ENCODE measurements around the gene BCL11B. TPM values are rescaled to one million over a fixed set of nuclear protein-coding genes. Genes with fewer than 3 reads are reported as not detected.

Gene BCL11B
- total and polyA plus RNA-seq, 4 donors: 0.04 to 0.42 (median 0.16) TPM

DNA sequence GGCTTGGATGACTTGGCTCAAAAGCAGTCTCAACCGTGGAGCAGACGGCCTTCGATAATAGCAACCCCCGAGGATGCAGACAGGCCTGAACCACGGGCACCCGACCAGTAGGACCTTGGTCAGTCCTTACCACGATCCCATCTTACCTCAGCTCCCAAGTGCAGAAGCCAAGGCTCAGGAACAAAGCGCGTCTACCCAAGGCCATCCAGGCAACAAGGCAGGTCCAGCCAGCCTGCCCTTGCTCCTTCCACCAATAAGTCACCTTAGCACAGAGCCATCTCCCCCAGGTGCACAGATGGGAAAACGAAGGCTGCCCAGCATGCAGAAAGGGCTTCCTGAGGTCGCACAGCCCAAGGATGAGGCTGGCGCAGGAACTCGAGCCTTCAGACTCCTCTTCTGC is 77.3 kb downstream of the BCL11B start:
- DNase-seq (ENCODE audit: low spot score): no peak

DNA sequence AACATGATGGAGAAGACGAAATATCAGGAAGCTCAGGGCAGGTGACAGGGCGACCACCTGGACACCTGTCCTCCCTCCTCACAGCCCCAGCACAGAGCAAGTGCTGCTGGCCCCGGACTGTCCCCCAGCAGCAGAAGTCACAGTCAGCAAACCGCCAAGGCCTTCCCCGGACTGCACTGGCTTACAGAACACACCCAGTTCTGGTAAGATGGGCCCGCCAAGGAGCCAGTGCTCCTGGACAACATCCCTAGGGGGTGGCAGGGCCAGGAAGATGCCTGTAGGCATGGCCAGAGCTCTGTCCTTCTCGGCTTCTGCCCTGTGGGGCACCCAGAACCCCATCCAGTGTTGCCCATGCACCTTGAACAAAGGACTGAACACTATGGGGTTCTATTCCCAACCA is 77.9 kb downstream of the BCL11B start:
- H3K9ac ChIP-seq (ENCODE audit: low read depth in 1 of 2, low read length in 2 of 2): no peak overlapping the region
- no peaks in the 10 kb centered on the region for H3K27me3 ChIP-seq (ENCODE audit: control insufficient read depth in 4 of 4, insufficient read depth in 4 of 4, low read length in 3 of 4)
- H3K27ac ChIP-seq (ENCODE audit: low read depth in 1 of 2, low read length in 2 of 2): no peak overlapping the region
- no peak overlapping the region for H3K4me3 ChIP-seq (ENCODE audit: low read depth in 1 of 3, low read length in 3 of 3)
- H3K36me3 ChIP-seq (ENCODE audit: control insufficient read depth in 4 of 4, insufficient read depth in 3 of 4, low read depth in 1 of 4, low read length in 3 of 4): no peaks in the 10 kb centered on the region
- H3K4me1 ChIP-seq (ENCODE audit: control insufficient read depth in 4 of 4, insufficient read depth in 4 of 4, low read length in 3 of 4): peaks cover 5 to 12% (median 9%) of the 10 kb centered on the region in 4 donors
- 94% methylated on average over 7 of the region's 7 CpGs for WGBS
- no peak for DNase-seq (ENCODE audit: low spot score)
- TF ChIP-seq, protein P1, sequence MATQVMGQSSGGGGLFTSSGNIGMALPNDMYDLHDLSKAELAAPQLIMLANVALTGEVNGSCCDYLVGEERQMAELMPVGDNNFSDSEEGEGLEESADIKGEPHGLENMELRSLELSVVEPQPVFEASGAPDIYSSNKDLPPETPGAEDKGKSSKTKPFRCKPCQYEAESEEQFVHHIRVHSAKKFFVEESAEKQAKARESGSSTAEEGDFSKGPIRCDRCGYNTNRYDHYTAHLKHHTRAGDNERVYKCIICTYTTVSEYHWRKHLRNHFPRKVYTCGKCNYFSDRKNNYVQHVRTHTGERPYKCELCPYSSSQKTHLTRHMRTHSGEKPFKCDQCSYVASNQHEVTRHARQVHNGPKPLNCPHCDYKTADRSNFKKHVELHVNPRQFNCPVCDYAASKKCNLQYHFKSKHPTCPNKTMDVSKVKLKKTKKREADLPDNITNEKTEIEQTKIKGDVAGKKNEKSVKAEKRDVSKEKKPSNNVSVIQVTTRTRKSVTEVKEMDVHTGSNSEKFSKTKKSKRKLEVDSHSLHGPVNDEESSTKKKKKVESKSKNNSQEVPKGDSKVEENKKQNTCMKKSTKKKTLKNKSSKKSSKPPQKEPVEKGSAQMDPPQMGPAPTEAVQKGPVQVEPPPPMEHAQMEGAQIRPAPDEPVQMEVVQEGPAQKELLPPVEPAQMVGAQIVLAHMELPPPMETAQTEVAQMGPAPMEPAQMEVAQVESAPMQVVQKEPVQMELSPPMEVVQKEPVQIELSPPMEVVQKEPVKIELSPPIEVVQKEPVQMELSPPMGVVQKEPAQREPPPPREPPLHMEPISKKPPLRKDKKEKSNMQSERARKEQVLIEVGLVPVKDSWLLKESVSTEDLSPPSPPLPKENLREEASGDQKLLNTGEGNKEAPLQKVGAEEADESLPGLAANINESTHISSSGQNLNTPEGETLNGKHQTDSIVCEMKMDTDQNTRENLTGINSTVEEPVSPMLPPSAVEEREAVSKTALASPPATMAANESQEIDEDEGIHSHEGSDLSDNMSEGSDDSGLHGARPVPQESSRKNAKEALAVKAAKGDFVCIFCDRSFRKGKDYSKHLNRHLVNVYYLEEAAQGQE (IDR thresholded peaks at IDR 0.05): no peak
- TF ChIP-seq FOXA2 (IDR thresholded peaks at IDR 0.05): no peak
- TF ChIP-seq YY1 (IDR thresholded peaks at IDR 0.05): no peak
- TF ChIP-seq TAF1 (conservative IDR thresholded peaks at IDR 0.05): no peak
- no peak for TF ChIP-seq HNF4G (IDR thresholded peaks at IDR 0.05)
- no peak for TF ChIP-seq NR2F2 (IDR thresholded peaks at IDR 0.05)
- no peak for TF ChIP-seq FOXA1 (IDR thresholded peaks at IDR 0.05)
- TF ChIP-seq HNF4A (conservative IDR thresholded peaks at IDR 0.05): no peak
- TF ChIP-seq, protein P2, sequence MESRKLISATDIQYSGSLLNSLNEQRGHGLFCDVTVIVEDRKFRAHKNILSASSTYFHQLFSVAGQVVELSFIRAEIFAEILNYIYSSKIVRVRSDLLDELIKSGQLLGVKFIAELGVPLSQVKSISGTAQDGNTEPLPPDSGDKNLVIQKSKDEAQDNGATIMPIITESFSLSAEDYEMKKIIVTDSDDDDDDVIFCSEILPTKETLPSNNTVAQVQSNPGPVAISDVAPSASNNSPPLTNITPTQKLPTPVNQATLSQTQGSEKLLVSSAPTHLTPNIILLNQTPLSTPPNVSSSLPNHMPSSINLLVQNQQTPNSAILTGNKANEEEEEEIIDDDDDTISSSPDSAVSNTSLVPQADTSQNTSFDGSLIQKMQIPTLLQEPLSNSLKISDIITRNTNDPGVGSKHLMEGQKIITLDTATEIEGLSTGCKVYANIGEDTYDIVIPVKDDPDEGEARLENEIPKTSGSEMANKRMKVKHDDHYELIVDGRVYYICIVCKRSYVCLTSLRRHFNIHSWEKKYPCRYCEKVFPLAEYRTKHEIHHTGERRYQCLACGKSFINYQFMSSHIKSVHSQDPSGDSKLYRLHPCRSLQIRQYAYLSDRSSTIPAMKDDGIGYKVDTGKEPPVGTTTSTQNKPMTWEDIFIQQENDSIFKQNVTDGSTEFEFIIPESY (IDR thresholded peaks at IDR 0.05): no peak
- TF ChIP-seq, protein P3, sequence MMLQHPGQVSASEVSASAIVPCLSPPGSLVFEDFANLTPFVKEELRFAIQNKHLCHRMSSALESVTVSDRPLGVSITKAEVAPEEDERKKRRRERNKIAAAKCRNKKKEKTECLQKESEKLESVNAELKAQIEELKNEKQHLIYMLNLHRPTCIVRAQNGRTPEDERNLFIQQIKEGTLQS (IDR thresholded peaks at IDR 0.05): no peak
- no peak for TF ChIP-seq RXRA (IDR thresholded peaks at IDR 0.05)
- TF ChIP-seq EGR1 (IDR thresholded peaks at IDR 0.05; ENCODE audit: low read depth in 2 of 2): no peak
- no peak for TF ChIP-seq SP1 (IDR thresholded peaks at IDR 0.05)
- TF ChIP-seq, protein P4, sequence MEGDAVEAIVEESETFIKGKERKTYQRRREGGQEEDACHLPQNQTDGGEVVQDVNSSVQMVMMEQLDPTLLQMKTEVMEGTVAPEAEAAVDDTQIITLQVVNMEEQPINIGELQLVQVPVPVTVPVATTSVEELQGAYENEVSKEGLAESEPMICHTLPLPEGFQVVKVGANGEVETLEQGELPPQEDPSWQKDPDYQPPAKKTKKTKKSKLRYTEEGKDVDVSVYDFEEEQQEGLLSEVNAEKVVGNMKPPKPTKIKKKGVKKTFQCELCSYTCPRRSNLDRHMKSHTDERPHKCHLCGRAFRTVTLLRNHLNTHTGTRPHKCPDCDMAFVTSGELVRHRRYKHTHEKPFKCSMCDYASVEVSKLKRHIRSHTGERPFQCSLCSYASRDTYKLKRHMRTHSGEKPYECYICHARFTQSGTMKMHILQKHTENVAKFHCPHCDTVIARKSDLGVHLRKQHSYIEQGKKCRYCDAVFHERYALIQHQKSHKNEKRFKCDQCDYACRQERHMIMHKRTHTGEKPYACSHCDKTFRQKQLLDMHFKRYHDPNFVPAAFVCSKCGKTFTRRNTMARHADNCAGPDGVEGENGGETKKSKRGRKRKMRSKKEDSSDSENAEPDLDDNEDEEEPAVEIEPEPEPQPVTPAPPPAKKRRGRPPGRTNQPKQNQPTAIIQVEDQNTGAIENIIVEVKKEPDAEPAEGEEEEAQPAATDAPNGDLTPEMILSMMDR (IDR thresholded peaks at IDR 0.05; ENCODE audit: low read depth, low read length, missing input control): no peak
- TF ChIP-seq, protein P5, sequence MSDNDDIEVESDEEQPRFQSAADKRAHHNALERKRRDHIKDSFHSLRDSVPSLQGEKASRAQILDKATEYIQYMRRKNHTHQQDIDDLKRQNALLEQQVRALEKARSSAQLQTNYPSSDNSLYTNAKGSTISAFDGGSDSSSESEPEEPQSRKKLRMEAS (IDR thresholded peaks at IDR 0.05): no peak
- no peak for TF ChIP-seq RAD21 (IDR thresholded peaks at IDR 0.05)
- no peak for TF ChIP-seq JUND (IDR thresholded peaks at IDR 0.05)
- no peak for TF ChIP-seq GABPA (IDR thresholded peaks at IDR 0.05 in 1 of 2, conservative IDR thresholded peaks at IDR 0.05 in 1 of 2)
- no peaks in the 10 kb centered on the region for H3K9me3 ChIP-seq (ENCODE audit: control insufficient read depth in 4 of 4, low read length in 3 of 4)

More for the DNA sequence above, 77.3 kb downstream of the BCL11B start:
- Histone ChIP-seq H3K9ac (ENCODE audit: low read depth in 1 of 2, low read length in 2 of 2) (no peak overlapping the region), H3K9me3 (ENCODE audit: control insufficient read depth in 4 of 4, low read length in 3 of 4) (no peaks in the 10 kb centered on the region), H3K4me1 (ENCODE audit: control insufficient read depth in 4 of 4, insufficient read depth in 4 of 4, low read length in 3 of 4) (peaks cover 5 to 12% (median 9%) of the 10 kb centered on the region in 4 donors), H3K27ac (ENCODE audit: low read depth in 1 of 2, low read length in 2 of 2) (no peak overlapping the region), H3K4me3 (ENCODE audit: low read depth in 1 of 3, low read length in 3 of 3) (no peak overlapping the region), H3K27me3 (ENCODE audit: control insufficient read depth in 4 of 4, insufficient read depth in 4 of 4, low read length in 3 of 4) (no peaks in the 10 kb centered on the region), H3K36me3 (ENCODE audit: control insufficient read depth in 4 of 4, insufficient read depth in 3 of 4, low read depth in 1 of 4, low read length in 3 of 4) (no peaks in the 10 kb centered on the region)
- WGBS: 92% methylated on average over 13 of the region's 13 CpGs
- TF ChIP-seq FOXA2 (IDR thresholded peaks at IDR 0.05): no peak
- no peak for TF ChIP-seq JUND (IDR thresholded peaks at IDR 0.05)
- TF ChIP-seq GABPA (IDR thresholded peaks at IDR 0.05 in 1 of 2, conservative IDR thresholded peaks at IDR 0.05 in 1 of 2): no peak
- no peak for TF ChIP-seq TAF1 (conservative IDR thresholded peaks at IDR 0.05)
- no peak for TF ChIP-seq YY1 (IDR thresholded peaks at IDR 0.05)
- TF ChIP-seq HNF4G (IDR thresholded peaks at IDR 0.05): no peak
- no peak for TF ChIP-seq HNF4A (conservative IDR thresholded peaks at IDR 0.05)
- no peak for TF ChIP-seq EGR1 (IDR thresholded peaks at IDR 0.05; ENCODE audit: low read depth in 2 of 2)
- TF ChIP-seq, protein P3 (IDR thresholded peaks at IDR 0.05): no peak
- TF ChIP-seq, protein P4 (IDR thresholded peaks at IDR 0.05; ENCODE audit: low read depth, low read length, missing input control): no peak
- no peak for TF ChIP-seq NR2F2 (IDR thresholded peaks at IDR 0.05)

Measured in liver (tissue), 9 donors.